HL-60 (cell line): ENCODE results near the gene CREBL2.

Experiments used
- DNase-seq, 2 experiments: peaks; one replicate each; pipeline ENCODE4 v3.0.0-alpha.2; 2010 to 2020; ENCODE audit warnings: low read depth in 1 of 2, low spot score in 1 of 2
- H3K27ac ChIP-seq: fragments of 250-450 bp; sonication (Bioruptor Pico); replicated peaks from 2 replicates; pipeline ENCODE4 v1.5.1; 2020; ENCODE audit warnings: mild to moderate bottlenecking, moderate library complexity
- H3K27me3 ChIP-seq: fragments of 250-450 bp; sonication (Bioruptor Pico); 2 replicates; pipeline ENCODE4 v1.5.1; 2021; ENCODE audit warnings: mild to moderate bottlenecking, moderate library complexity; ENCODE audit not compliant: insufficient read depth, poor library complexity, severe bottlenecking
- H3K4me3 ChIP-seq: replicated peaks from 2 replicates; pipeline ENCODE4 v1.5.1; 2011; ENCODE audit warnings: mild to moderate bottlenecking, control low read depth, low read length; ENCODE audit not compliant: insufficient read depth
- GABPA ChIP-seq: IDR thresholded peaks from 2 replicates; pipeline ENCODE4 v1.6.1; 2012; ENCODE audit warnings: low read depth
- POLR2AphosphoS5 ChIP-seq: IDR thresholded peaks from 2 replicates; pipeline ENCODE4 v1.6.1; 2012; ENCODE audit warnings: low read depth
- SPI1 ChIP-seq: IDR thresholded peaks from 2 replicates; pipeline ENCODE4 v1.6.1; 2012; ENCODE audit warnings: low read depth, mild to moderate bottlenecking, borderline replicate concordance
- TF ChIP-seq, protein P1 (sequence below): IDR thresholded peaks from 2 replicates; pipeline ENCODE4 v1.6.1; 2012; ENCODE audit warnings: low read depth; ENCODE audit not compliant: insufficient replicate concordance
- TF ChIP-seq, protein P2 (sequence below): IDR thresholded peaks from one replicate; pipeline ENCODE4 v1.5.1; 2011; ENCODE audit warnings: low read length, control low read depth, inconsistent platforms; ENCODE audit not compliant: insufficient read depth

CREBL2 gene

DNA sequence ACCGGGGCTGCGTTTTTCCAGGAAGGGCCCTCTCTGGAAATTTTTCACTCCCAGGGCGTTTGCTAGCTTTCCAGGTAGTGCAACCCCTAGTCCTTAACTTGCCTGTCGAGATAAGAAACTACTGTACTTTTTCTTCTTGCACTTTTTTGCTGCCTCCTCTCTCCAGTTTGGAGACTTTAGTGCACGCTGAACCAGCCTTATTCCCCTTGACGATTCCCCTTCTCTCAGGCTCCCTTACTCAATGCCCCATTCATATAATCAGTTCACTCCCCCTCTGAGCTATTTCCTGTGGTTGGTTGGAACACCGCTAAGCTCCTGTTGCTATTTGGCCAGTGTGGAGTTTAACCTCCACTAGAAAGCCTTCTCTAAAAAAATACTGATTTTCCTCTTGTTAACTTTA is 682 bp downstream of the CREBL2 start:
- H3K27ac ChIP-seq = peak overlapping the region; percentile 81
- no peaks in the 10 kb centered on the region for H3K27me3 ChIP-seq

DNA sequence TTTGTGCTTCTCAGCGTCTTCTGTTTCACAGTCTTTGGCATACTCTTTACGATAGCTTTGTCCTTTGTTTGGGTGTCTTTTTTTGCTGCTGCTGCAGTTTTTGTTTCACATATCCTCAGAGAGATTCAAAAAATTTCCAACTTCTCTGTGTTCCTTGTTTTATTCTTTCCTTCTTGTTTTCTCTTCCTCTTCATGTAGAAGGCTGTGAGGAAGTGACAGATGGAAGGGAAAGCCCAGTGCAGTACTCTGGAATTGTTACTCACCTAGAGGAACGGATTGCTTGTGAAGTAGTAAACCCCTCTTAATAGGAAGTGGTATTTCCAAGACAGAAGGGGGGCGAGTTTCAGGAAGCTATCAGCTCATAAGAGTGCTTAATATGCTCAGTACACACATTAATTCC is 1.7 kb downstream of the CREBL2 start:
- TF ChIP-seq, protein P1, sequence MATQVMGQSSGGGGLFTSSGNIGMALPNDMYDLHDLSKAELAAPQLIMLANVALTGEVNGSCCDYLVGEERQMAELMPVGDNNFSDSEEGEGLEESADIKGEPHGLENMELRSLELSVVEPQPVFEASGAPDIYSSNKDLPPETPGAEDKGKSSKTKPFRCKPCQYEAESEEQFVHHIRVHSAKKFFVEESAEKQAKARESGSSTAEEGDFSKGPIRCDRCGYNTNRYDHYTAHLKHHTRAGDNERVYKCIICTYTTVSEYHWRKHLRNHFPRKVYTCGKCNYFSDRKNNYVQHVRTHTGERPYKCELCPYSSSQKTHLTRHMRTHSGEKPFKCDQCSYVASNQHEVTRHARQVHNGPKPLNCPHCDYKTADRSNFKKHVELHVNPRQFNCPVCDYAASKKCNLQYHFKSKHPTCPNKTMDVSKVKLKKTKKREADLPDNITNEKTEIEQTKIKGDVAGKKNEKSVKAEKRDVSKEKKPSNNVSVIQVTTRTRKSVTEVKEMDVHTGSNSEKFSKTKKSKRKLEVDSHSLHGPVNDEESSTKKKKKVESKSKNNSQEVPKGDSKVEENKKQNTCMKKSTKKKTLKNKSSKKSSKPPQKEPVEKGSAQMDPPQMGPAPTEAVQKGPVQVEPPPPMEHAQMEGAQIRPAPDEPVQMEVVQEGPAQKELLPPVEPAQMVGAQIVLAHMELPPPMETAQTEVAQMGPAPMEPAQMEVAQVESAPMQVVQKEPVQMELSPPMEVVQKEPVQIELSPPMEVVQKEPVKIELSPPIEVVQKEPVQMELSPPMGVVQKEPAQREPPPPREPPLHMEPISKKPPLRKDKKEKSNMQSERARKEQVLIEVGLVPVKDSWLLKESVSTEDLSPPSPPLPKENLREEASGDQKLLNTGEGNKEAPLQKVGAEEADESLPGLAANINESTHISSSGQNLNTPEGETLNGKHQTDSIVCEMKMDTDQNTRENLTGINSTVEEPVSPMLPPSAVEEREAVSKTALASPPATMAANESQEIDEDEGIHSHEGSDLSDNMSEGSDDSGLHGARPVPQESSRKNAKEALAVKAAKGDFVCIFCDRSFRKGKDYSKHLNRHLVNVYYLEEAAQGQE = no peak
- TF ChIP-seq POLR2AphosphoS5 (no peak), SPI1 (no peak), GABPA (no peak)
- TF ChIP-seq, protein P2, sequence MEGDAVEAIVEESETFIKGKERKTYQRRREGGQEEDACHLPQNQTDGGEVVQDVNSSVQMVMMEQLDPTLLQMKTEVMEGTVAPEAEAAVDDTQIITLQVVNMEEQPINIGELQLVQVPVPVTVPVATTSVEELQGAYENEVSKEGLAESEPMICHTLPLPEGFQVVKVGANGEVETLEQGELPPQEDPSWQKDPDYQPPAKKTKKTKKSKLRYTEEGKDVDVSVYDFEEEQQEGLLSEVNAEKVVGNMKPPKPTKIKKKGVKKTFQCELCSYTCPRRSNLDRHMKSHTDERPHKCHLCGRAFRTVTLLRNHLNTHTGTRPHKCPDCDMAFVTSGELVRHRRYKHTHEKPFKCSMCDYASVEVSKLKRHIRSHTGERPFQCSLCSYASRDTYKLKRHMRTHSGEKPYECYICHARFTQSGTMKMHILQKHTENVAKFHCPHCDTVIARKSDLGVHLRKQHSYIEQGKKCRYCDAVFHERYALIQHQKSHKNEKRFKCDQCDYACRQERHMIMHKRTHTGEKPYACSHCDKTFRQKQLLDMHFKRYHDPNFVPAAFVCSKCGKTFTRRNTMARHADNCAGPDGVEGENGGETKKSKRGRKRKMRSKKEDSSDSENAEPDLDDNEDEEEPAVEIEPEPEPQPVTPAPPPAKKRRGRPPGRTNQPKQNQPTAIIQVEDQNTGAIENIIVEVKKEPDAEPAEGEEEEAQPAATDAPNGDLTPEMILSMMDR = no peak
- H3K27ac ChIP-seq = peak overlapping the region; percentile 36
- peak in 1 of 2 experiments; percentile 37 for DNase-seq
- H3K4me3 ChIP-seq = no peak overlapping the region
- no peaks in the 10 kb centered on the region for H3K27me3 ChIP-seq

More for the DNA sequence above, 682 bp downstream of the CREBL2 start:
- DNase-seq = peak in 1 of 2 experiments; percentile 53
- peak overlapping the region; percentile 97 for H3K4me3 ChIP-seq
- TF ChIP-seq GABPA (no peak), SPI1 (no peak)
- TF ChIP-seq, protein P1 = no peak
- TF ChIP-seq, protein P2 = no peak

GRCh38 chr12:12614342-12614741 is 2.7 kb downstream of the CREBL2 start:
- Histone ChIP-seq H3K4me3 (no peak overlapping the region), H3K27ac (no peak overlapping the region), H3K27me3 (no peaks in the 10 kb centered on the region)
- DNase-seq = no peak
- TF ChIP-seq, protein P1 = no peak
- TF ChIP-seq, protein P2 = no peak
- no peak for TF ChIP-seq POLR2AphosphoS5
- no peak for TF ChIP-seq GABPA
- no peak for TF ChIP-seq SPI1
